SKM-1 treated with dmso at 0.1 percent for 144 hours (cell line): ENCODE measurements around the gene CRIP3.

Source experiments
- DNase-seq: peaks from one replicate; lab custom pipeline; 2025; ENCODE audit not compliant: unreplicated experiment; lab: John Stamatoyannopoulos, UW

CRIP3 gene

DNA sequence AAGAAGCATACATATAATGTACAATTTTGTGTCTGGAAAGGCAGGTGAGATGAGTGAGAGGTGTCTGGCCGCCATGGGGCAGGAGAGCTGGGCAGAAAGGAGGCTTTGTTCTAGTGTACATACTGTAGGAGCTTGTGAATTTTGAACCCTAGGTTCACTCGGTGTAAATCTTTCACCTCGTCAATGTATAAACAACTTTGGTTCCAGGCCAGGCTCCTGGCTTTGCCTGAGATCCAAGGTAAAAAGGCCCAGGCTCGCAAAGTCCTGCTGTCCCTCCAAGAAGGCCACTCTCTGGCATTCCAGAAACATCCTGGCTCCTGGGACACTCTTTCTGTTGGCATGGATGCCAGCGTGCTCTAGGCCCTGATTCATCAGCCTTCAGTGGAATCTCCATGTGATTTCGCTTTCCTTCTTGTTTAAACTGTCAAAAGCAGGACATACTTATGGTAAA lies 17.7 kb downstream of the CRIP3 start:
- DNase-seq = no peak

DNA sequence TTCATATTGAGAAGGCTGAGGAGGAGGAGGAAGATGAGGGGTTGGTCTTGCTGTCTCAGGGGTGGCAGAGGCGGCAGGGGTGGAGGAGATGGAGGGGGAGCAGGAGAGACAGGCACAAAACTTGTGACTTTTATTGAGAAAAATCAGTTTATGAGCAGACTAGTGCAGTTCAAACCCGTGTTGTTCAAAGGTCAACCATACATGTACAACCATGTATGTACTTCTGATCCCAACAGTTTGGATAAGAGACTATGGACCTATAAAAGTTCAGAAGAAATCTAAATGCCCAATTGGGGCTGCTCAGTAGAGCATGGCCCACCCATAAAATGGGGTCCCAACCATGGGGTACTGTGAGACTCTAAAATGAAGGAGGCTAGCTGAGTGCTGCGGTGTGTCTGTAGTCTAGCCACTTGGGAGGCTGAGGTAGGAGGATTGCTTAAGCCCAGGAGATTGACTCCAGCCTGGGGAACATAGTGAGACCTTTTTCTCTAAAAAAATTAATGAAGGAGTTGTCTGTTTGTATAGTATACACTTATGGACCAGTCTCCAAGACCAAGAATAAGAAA lies 18.2 kb downstream of the CRIP3 start:
- no peak for DNase-seq

DNA sequence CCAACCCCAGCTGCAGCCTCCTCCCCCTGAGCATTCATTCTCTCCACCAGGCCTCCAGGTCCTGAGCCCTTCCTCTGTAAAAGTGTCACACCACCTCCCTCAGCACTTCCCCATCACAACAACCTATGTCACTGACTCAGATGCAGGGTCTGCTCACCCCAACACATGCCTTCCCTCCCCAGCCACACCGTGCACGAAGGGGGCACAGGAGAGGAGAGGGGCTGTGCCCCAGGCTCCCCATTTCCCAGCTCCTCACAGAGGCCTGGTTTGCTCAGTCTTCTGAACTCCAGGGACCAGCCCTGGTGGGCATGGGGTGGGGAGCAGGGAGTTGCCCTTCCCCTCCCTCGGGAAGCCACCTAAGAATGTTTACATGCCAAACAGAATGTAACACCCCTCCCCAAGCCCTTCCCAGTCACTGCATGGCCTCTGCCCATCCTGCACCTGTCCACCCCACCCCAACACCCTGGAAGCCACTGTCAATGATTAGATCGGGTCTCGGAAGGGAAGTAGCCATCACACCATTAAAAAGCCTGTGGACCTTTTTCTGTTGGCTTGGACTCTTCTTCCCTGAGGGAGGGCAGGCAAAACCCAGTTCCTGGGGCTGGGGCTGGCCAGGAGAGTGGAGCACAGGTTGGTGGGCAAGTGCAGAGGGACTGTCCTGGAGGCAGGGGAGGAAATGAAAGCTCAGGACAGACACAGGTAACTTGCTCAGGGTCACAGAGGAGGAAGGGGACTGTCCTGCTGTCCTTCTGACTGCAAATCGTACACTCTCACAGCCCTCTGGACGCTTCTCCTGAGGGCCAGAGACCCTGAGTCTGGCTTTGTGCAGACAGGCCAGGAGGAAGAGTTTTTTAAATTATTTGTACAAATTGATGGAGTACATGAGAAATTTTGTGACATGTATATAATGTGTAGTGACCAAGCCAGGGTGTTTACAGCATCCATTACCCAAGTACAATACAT lies 20.6 kb downstream of the CRIP3 start:
- no peak for DNase-seq

DNA sequence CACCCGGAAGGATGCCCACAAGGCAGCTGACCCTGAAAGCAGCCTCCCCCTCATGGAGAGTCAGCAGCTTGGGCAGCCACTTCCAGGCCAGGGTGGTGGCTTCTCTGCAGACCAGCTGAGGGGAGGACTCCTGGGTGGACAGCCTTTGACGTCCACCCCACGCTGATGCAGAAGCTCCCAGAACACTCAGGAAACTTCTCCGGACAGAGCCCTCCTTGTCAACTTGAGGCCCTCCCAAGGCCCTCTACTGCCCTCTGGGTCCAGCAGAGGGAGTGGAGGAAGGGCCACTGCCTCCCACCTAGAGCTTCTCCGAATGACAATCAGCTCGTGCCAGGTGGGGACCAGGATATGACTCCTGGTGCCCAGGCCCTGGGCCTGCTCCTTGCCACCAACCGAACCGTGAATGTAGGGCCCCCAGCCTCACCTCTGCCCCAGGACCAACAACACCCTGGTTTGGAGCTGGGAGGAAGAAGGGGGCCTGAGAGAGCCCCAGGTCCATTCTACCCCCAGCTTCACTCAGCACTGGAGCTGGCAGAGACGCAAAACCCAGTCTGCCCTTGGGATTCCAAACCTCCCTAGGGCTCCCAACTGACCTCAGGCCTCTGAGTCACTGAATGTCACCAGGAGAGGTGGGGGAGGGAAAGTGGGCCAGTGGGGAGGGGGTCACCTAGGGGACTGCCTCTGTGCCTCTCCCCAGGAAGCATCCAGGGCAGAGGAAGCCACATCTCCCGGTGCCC lies 21.5 kb downstream of the CRIP3 start:
- DNase-seq = no peak

DNA sequence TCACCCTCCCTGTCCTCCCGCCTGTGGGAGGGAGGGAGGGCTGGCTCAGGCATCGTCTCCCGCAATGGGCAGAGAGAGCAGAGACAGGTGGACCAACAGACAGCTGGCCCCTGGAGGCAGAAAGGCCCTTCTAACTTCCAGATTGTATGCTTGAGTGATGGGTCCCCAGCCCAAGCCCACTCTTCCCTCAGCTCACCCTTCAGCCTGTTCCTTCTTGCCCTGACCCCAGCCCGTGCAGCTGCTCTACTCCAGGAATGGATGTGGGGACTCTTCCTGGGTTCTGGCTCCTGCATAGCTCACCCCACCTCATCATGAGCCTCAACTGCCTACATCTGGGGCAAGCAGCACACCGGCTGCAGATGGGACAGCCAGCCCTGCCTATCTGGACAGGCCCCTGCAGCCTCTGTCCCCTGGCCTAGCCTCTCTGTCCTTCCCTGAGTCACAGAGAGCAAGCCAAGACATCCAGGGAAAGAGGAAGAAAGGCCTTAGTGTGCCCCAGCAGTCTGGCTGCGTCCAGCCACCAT lies 22.1 kb downstream of the CRIP3 start:
- no peak for DNase-seq

DNA sequence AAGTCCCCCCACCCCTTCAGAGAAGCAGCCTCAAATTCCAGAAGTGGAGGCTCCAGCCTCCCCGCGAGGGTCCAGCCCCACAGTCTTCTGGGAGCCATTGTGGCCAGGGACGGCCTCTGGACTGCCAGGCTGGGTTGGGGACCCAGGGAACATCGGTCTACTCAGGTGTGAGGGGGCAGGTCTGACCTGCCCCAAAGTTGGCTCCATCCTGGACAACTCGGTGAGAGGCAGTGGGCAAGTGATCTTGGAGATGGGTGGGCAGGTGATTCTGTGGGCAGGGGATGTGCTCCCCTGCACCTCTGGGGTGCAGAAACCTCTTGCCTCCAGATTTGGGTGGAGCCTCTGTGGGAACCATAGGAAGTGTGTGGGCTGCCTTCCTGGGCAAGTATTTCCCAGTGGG lies 22.8 kb downstream of the CRIP3 start:
- DNase-seq = no peak

DNA sequence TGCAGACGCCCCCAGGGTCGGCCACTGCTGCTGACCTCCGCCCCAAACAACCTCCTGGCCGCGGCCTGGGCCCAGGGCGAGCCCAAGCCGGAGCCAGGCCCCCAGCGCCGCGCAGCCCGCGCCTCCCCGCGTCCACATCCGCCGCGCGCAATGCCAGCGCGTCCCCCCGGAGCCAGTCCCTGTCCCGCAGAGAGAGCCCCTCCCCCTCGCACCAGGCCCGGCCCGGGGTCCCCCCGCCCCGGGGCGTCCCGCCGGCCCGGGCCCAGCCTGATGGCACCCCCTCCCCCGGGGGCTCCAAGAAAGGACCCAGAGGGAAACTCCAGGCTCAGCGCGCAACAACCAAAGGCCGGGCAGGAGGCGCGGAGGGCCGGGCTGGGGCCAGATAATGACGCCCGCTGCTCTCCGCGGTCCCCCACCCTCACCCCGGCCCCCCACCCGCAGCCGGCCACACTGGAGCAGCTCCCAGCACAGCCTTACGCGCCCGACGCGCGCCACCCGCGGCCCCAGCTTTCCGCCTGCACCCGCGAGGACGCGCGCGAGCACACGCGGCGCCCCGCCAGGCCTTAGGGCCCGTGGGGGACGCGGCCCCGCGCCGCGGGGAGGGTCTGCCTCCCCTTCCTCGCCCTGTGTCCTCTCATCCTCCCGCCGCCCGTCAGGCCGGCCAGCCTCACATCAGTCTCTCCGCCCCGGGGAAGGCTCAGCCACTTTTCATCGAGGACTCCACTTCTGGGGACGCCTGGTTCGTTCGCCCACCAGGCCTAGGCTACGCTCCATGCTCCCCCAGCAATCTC lies 23.4 kb downstream of the CRIP3 start:
- DNase-seq = no peak

DNA sequence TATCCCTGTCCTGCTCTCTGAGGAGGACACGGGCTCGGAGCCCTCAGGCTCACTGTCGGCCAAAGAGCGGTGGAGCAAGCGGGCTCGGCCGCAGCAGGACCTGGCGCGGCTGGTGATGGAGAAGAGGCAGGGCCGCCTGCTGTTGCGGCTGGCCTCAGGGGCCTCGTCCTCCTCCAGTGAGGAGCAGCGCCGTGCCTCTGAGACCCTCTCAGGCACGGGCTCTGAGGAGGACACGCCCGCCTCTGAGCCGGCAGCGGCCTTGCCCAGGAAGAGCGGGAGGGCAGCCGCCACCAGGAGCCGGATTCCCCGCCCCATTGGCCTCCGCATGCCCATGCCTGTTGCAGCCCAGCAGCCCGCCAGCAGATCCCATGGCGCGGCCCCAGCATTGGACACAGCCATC lies 24.7 kb downstream of the CRIP3 start:
- DNase-seq = no peak

DNA sequence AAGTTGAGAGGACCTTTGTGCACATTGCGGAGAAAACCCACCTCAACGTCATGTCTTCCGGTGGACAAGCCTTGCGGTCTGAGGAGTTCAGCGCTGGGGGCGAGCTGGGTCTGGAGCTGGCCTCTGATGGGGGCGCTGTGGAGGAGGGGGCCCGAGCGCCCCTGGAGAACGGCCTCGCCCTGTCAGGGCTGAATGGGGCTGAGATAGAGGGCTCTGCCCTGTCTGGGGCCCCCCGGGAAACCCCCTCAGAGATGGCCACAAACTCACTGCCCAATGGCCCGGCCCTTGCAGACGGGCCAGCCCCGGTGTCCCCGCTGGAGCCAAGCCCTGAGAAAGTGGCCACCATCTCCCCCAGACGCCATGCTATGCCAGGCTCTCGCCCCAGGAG lies 25.1 kb downstream of the CRIP3 start:
- DNase-seq = no peak

DNA sequence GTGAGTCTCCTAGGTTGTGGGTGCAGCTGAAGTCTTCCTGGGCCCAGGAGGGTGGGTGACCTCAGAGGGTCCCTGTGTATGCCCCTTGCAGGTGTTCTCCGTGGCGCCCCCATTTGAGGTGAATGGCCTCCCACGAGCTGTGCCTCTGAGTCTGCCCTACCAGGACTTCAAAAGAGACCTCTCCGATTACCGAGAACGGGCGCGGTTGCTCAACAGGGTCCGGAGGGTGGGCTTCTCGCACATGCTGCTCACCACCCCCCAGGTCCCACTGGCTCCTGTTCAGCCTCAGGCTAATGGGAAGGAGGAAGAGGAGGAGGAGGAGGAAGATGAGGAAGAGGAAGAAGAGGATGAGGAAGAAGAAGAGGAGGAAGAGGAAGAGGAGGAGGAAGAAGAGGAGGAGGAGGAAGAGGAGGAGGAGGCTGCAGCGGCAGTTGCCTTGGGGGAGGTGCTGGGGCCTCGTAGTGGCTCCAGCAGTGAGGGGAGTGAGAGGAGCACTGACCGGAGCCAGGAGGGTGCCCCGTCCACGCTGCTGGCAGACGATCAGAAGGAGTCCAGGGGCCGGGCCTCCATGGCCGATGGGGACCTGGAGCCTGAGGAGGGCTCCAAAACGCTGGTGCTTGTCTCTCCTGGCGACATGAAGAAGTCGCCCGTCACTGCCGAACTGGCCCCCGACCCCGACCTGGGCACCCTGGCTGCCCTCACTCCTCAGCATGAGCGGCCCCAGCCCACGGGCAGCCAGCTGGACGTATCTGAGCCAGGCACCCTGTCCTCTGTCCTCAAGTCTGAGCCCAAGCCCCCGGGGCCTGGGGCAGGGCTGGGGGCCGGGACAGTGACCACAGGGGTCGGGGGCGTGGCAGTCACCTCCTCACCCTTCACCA lies 25.8 kb downstream of the CRIP3 start:
- peak; percentile 38 for DNase-seq

DNA sequence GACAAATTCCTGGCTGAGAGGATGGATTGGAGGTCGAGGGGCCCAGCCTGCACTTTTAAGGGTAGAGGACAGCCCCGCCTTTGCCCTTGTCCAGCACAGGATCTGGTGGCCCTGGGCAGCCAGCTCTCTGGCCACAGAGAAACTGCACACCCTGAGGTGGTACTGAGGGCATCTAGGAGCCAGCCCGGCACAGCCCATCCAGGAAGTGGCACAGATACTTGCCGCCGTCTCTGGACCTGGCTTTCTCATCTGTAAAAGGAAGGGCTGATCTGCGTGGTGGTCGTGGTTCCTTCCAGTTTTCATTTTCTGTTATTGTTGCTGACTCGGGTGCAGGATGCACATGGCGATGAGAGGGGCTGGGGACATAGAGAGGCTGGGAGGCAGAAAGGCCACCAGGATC lies 26.6 kb downstream of the CRIP3 start:
- no peak for DNase-seq

DNA sequence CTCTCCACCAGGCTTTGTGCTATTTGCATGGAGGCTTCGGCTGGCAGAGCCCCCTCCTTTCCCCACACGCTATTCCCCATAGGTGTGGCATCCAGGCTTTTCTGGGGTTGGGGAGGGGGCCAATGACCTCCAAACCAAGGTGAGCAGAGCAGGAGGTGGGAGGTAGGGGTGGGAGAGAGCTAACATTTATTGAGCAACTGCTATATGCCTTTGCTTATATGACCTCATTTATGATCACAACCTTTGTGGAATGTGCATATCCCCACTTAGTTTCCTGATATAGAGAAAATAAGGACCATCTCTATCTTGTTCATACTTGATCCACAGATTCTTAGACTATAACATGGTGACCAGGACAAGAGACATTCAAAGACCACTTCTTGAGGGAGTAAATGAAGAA lies 28.4 kb downstream of the CRIP3 start:
- DNase-seq = no peak

DNA sequence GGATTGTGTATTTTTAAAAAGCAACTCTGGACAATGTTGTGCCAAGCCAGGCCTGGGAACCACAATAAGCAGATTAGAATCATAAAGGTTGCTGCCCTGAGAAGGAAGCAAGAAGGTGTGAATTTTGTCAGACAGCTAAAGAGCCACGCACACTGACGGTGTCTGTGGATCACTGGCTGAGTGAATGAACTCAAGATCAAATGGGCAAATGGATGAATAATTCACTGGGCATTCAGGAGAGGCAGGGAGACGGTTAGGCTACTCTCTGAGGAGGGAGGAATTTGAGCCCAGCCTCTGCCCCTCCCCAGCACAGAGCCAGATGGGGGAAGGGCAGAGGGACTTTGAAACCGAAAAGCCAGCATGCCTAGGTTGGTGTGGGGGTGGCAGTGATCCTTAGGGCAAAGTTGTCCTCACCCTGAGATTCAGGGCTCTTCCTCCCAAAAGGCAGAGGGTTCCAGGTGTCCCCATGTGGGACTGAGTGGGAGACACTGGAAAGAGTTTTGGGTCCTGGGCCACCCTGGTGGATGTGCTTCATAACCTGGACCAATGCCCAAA lies 30.0 kb downstream of the CRIP3 start:
- no peak for DNase-seq

DNA sequence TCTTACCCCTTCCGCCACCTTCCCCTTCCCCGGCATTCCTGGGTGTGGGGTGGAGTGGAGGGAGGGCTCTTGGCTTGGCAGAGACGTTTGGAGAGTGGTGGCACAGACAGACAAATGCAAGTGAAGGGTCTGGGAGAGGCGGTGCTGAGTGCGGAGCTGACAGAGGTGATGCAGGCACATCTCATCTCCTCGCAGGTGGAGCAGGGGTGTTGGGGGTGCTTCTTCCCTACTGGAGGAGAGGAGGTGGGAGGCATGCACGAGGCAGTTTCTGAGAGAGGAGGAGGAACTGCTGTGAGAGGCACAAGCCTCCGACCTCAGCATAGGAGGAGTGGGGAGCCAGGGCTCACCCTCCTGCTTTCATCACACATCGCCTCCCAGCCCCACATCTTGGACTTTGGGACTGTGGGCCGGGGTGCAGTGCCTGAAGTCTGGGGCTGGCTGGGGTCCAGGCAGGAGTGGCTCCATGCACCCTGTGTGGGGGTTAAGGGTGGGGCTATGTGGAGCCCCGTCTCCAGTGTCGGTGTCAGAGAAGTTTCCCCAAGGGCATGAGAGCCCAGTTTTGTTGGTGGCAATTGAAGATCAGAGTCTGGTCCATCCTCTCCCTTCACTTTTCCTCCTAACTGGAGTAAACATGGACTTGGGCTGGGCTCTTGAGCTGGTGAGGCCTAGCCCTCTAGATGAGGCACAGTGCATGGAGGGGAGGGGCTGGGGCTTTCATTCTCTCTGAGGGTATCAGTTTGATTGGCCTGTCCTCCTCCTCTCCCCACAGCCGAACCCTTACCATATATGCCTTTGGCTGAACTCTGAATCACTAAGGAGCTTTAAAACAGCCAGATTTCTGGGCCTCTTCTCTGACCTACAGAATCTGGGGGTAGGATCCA lies 30.7 kb downstream of the CRIP3 start:
- DNase-seq = no peak

DNA sequence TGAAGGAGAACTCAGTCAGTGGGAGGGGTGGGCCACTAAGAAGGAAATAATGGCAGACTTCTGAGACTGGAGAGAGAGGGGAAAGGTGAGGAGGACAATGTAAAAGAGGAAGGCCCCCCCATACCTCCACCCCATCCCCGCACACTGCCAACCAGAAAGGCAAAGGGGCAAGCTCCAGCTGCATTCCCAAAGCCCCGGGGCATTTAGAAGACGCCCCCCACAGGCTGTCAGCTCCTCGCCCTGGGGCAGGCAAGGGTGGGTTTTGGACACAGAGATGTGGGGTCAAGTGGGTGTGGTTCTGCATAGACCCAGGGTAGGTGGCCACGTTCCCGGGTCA lies 31.4 kb downstream of the CRIP3 start:
- DNase-seq = no peak

DNA sequence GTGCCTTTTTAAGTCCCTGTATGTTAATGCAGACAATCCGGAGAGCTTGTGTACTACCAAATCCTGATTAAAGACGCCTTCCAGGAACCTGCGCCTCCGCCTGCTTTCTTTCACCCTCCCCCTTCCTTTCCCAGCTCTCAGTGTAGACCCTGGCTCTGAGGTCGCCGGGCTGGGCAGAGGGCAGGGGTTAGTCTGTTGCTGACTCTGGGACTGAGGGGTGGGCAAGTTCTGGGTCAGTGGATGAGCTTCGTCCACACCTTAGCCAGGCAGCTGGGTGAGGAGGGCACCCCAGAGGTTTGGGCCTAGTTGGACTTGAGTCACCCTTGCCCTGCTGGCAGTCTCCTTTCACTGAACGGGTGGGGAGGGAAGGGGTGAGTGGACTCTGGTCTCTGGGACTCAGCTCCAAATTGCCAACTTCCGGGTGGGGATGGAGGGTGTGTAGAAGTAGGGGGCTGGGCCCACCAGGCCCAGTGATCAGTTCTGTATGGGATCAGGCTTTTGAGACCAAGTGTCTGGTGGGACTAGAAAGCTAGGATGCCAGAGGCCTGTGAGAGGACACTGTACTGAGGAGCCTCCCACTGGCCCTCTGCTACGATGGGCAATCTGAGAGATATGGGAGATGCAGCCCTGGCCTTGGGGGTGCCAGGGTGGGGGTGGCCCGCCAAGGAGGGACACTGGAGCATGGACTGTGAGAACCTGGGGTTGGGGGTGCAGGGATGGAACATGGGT lies 31.9 kb downstream of the CRIP3 start:
- no peak for DNase-seq

DNA sequence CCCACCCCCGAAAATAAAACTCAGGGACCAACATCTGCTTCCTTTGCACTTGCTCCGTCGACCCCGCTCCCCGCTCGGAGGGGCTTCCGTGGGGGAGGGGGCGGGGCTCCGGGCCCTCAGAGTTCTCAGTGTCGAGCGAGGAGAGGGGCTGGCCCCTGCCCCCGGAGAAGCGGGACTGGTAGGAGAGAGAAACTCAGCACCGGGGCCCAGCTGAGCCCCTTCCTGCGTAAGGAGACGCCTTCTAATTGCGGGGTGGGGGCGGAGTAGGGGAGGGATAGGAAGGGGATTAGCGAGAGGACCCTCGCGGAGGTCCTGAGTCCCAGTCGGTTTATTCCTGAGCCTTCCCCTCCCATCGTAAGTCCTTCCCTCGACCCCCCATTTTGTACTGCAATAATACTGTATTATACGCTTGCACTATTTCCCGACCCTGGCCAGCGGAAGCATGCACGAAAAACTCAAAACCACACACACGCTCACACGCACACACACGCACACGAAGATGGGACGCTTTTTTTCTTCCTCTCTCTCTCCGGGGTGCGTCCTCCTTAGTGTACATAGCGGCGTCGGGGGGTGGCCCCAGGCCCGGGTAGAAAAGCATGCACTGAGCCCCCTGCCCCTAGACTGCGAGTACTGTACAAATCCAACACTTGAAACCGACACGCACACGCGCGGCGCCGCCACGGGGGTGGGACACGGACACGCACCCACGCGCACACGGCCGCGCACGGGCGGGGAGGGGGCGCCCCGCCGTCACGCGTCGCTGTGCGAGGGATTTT lies 32.6 kb downstream of the CRIP3 start:
- DNase-seq = no peak
